22Rv1 (cell line): ENCODE results near the gene MAP3K6.

Source experiments
- CTCF ChIP-seq: fragments of 450-650 bp; IDR thresholded peaks from 2 replicates; pipeline ENCODE4 v1.5.1; 2017; ENCODE audit warnings: mild to moderate bottlenecking
- ZFX ChIP-seq: fragments of 450-650 bp; IDR thresholded peaks from 2 replicates; pipeline ENCODE4 v1.6.1; 2017; ENCODE audit warnings: antibody characterized with exemption, borderline replicate concordance

DNA sequence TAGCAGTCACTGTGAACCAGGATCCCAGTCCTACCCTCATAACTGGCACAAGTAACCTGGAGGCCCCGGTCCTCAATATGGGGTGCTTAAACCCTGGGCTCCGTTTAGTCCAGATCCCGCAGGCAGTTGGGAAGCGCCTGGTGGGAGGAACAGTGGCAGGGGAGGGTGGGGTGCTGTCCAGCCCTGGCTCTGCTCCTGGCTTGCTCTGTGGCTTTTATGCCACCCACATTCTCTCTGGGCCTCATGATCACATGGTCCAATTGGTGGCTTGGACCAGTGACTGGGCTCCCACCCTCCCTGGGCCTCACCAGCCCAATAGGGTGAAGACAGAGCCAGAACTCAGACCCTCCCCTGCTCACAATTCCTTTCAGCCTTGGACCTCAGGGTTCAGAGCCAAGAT, 13.5 kb upstream of the MAP3K6 start:
- TF ChIP-seq CTCF (no peak), ZFX (no peak)
